ENCODE measurements around the gene RGP1. TPM values are rescaled to one million over a fixed set of nuclear protein-coding genes. Genes with fewer than 3 reads are reported as not detected.

RGP1 gene
- total RNA-seq, 1 donor from 2014 or later: 11.2 TPM

GRCh38 chr9:35771943-35772342, 22.9 kb downstream of the RGP1 start:
- TF ChIP-seq EZH2 (IDR thresholded peaks at IDR 0.05) (no peak), EZH2phosphoT487 (IDR thresholded peaks at IDR 0.05) (no peak), CTCF (IDR thresholded peaks at IDR 0.05) (no peak)
- H3K4me3 Mint-ChIP-seq: no peak overlapping the region
- Histone ChIP-seq H3K9me3 (ENCODE audit: low read depth) (no peaks in the 10 kb centered on the region), H3K27ac (no peak overlapping the region), H4K20me1 (ENCODE audit: low read depth) (peaks cover 40% of the 10 kb centered on the region), H3K9ac (no peak overlapping the region), H3F3A (ENCODE audit: low read depth) (peaks cover 17% of the 10 kb centered on the region), H3K36me3 (no peaks in the 10 kb centered on the region), H3K4me2 (no peak overlapping the region), H3K4me1 (peaks cover 18% of the 10 kb centered on the region), H3K79me2 (ENCODE audit: low read depth) (no peaks in the 10 kb centered on the region), H3K4me3 (no peak overlapping the region), H2AFZ (replicated peaks) (no peak overlapping the region), H3K27me3 (no peaks in the 10 kb centered on the region)
- H3K27ac Mint-ChIP-seq: no peak overlapping the region
- peaks cover 18% of the 10 kb centered on the region for H3K4me1 Mint-ChIP-seq
- no peaks in the 10 kb centered on the region for H3K36me3 Mint-ChIP-seq
- no peaks in the 10 kb centered on the region for H3K27me3 Mint-ChIP-seq (ENCODE audit: insufficient read depth, low read depth)
- no peak for DNase-seq (ENCODE audit: low spot score)
- no peaks in the 10 kb centered on the region for H3K9me3 Mint-ChIP-seq

- H4K20me1 ChIP-seq (ENCODE audit: low read depth): peaks cover 27% of the 10 kb centered on the region
- H3K4me1 ChIP-seq: peaks cover 18% of the 10 kb centered on the region
- Mint-ChIP-seq H3K27ac (peak overlapping the region; percentile 35), H3K9me3 (no peaks in the 10 kb centered on the region), H3K4me3 (no peak overlapping the region), H3K4me1 (peaks cover 18% of the 10 kb centered on the region), H3K27me3 (ENCODE audit: insufficient read depth, low read depth) (no peaks in the 10 kb centered on the region), H3K36me3 (no peaks in the 10 kb centered on the region)
- H3K4me3 ChIP-seq: peak overlapping the region; percentile 20
- DNase-seq (ENCODE audit: low spot score): peak; percentile 51
- no peaks in the 10 kb centered on the region for H3K79me2 ChIP-seq (ENCODE audit: low read depth)
- peaks cover 17% of the 10 kb centered on the region for H3F3A ChIP-seq (ENCODE audit: low read depth)
- no peaks in the 10 kb centered on the region for H3K27me3 ChIP-seq
- H3K4me2 ChIP-seq: peak overlapping the region; percentile 52
- H3K27ac ChIP-seq: no peak overlapping the region
- H2AFZ ChIP-seq (replicated peaks): no peak overlapping the region
- TF ChIP-seq EZH2 (IDR thresholded peaks at IDR 0.05) (no peak), CTCF (IDR thresholded peaks at IDR 0.05) (no peak), EZH2phosphoT487 (IDR thresholded peaks at IDR 0.05) (no peak)
- no peaks in the 10 kb centered on the region for H3K9me3 ChIP-seq (ENCODE audit: low read depth)
- no peaks in the 10 kb centered on the region for H3K36me3 ChIP-seq
- H3K9ac ChIP-seq: no peak overlapping the region
Measured at GRCh38 chr9:35774907-35775635, 26.0 kb downstream of the RGP1 start.

- Histone ChIP-seq H3K36me3 (no peaks in the 10 kb centered on the region), H3F3A (ENCODE audit: low read depth) (peaks cover 17% of the 10 kb centered on the region), H3K27me3 (no peaks in the 10 kb centered on the region), H3K9ac (no peak overlapping the region), H3K4me1 (peaks cover 18% of the 10 kb centered on the region), H3K4me3 (peak overlapping the region; percentile 9), H3K27ac (no peak overlapping the region), H2AFZ (replicated peaks) (no peak overlapping the region), H4K20me1 (ENCODE audit: low read depth) (peaks cover 26% of the 10 kb centered on the region), H3K79me2 (ENCODE audit: low read depth) (no peaks in the 10 kb centered on the region), H3K4me2 (peak overlapping the region; percentile 52), H3K9me3 (ENCODE audit: low read depth) (no peaks in the 10 kb centered on the region)
- Mint-ChIP-seq H3K4me3 (no peak overlapping the region), H3K4me1 (peaks cover 18% of the 10 kb centered on the region), H3K27ac (peak overlapping the region; percentile 30), H3K36me3 (no peaks in the 10 kb centered on the region), H3K9me3 (no peaks in the 10 kb centered on the region), H3K27me3 (ENCODE audit: insufficient read depth, low read depth) (no peaks in the 10 kb centered on the region)
- DNase-seq (ENCODE audit: low spot score): no peak
- TF ChIP-seq EZH2 (IDR thresholded peaks at IDR 0.05) (no peak), CTCF (IDR thresholded peaks at IDR 0.05) (no peak), EZH2phosphoT487 (IDR thresholded peaks at IDR 0.05) (no peak)
Measured at GRCh38 chr9:35776018-35776417, 26.9 kb downstream of the RGP1 start.

All from neural progenitor cell (in vitro differentiated cells).